Posterior vena cava (tissue), 2 donors: ENCODE results near the gene MOB3A. TPM values are rescaled to one million over a fixed set of nuclear protein-coding genes. Genes with fewer than 3 reads are reported as not detected.

Experiments used
- DNase-seq: peaks from one replicate; pipeline ENCODE4 v3.0.0-alpha.2; 2020; ENCODE audit warnings: low spot score
- intact Hi-C, 2 donors: fragments of 100-400 bp; cut with DNase I; formaldehyde crosslinking; loops; one replicate each; pipeline versions ENCODE4 v1.14.1 to v1.14.2; 2022 to 2023
- total RNA-seq, 2 donors: library from RNA; stranded (reverse); fragmentation: NEBNext Ultra II Directional; extraction: Animal tissue kit (Norgen Biotek cat#: 25700); gene quantifications; one replicate each; pipeline ENCODE4 v1.2.1, GENCODE V29; 2021
- donor health status: DM: yes; HTN: yes; CAD: no.
- donor health status: DM: yes; HTN: yes; CAD: no.

The MOB3A gene
- total RNA-seq, 2 donors from 2014 or later, result 55.8 to 57.1 TPM

- DNase-seq, result no peak
- intact Hi-C loops, result no loop called here
These were observed 69.4 kb downstream of the MOB3A start for GRCh38 chr19:2026770-2027169.

GRCh38 chr19:2022289-2022688 is 73.8 kb downstream of the MOB3A start:
- intact Hi-C loops, result loop anchor here in 1 of 2 donors (2.0 to 5.0 kb wide), 2 partner anchors 27 to 40 kb away; no protein-coding TSS in a partner anchor
- DNase-seq, result no peak

- intact Hi-C loops, result loop anchor here in 1 of 2 donors (2.0 to 5.0 kb wide), 2 partner anchors 27 to 41 kb away; no protein-coding TSS in a partner anchor
- DNase-seq, result no peak
These were observed 74.5 kb downstream of the MOB3A start for GRCh38 chr19:2021453-2022140.

Other genes with a start within 250 kb of the MOB3A start
- 10 to 100 TPM; 22.8 to 27.4 TPM for gene REXO1, start 247.8 kb downstream of the MOB3A start, total RNA-seq
- gene KLF16, start 232.7 kb downstream of the MOB3A start, total RNA-seq, result 10 to 100 TPM in 1 of 2 donors, 1 to 10 TPM in 1; 9.4 to 16.2 TPM
- 10 to 100 TPM; 49.9 to 51.4 TPM for gene ABHD17A, start 210.8 kb downstream of the MOB3A start, total RNA-seq
- 1 to 10 TPM; 3.0 to 3.6 TPM for gene ADAT3, start 190.9 kb downstream of the MOB3A start, total RNA-seq
- gene SCAMP4, start 190.9 kb downstream of the MOB3A start, total RNA-seq, result 10 to 100 TPM; 35.6 to 36.6 TPM
- gene CSNK1G2, start 155.2 kb downstream of the MOB3A start, total RNA-seq, result 10 to 100 TPM; 30.2 to 36.9 TPM
- 10 to 100 TPM; 44.6 to 52.1 TPM for gene BTBD2, start 80.6 kb downstream of the MOB3A start, total RNA-seq
- gene MKNK2, start 45.1 kb downstream of the MOB3A start, total RNA-seq, result 100 to 1,000 TPM in 1 of 2 donors, 10 to 100 TPM in 1; 99.6 to 126 TPM
- gene IZUMO4, start 589 bp upstream of the MOB3A start, total RNA-seq, result 1 to 10 TPM in 1 of 2 donors, under 1 TPM in 1; 0.90 to 2.4 TPM
- 10 to 100 TPM; 73.9 to 93.3 TPM for gene AP3D1, start 55.2 kb upstream of the MOB3A start, total RNA-seq
- 10 to 100 TPM; 14.7 to 23.3 TPM for gene DOT1L, start 67.6 kb upstream of the MOB3A start, total RNA-seq
- 10 to 100 TPM; 24.3 to 27.6 TPM for gene PLEKHJ1, start 140.0 kb upstream of the MOB3A start, total RNA-seq
- gene SF3A2, start 140.5 kb upstream of the MOB3A start, total RNA-seq, result 10 to 100 TPM; 35.0 to 36.6 TPM
- 1 to 10 TPM in 1 of 2 donors, under 1 TPM in 1; 0.46 to 1.1 TPM for gene AMH, start 153.0 kb upstream of the MOB3A start, total RNA-seq
- not detected for gene JSRP1, start 160.1 kb upstream of the MOB3A start, total RNA-seq
- 1 to 10 TPM in 1 of 2 donors, under 1 TPM in 1; 0.90 to 2.0 TPM for gene PEAK3, start 185.8 kb upstream of the MOB3A start, total RNA-seq
- under 1 TPM in 1 of 2 donors, not detected in 1; 0.10 TPM for gene LINGO3, start 211.8 kb upstream of the MOB3A start, total RNA-seq
- gene LSM7, start 232.3 kb upstream of the MOB3A start, total RNA-seq, result 10 to 100 TPM; 46.2 to 50.5 TPM
- 10 to 100 TPM; 20.7 to 36.9 TPM for gene SPPL2B, start 232.4 kb upstream of the MOB3A start, total RNA-seq